WI38 (cell line): ENCODE results near the gene NT5C1A.
A peak's percentile ranks its signal among the peaks of the same experiment; 100 is the strongest.

Experiments used
- H3K4me3 ChIP-seq: 2 replicates; pipeline ENCODE4 v1.5.1; 2011; ENCODE audit warnings: low read depth, mild to moderate bottlenecking, control low read depth, low read length
- TF ChIP-seq, protein P1 (sequence below): IDR thresholded peaks from 2 replicates; pipeline ENCODE4 v1.5.1; 2012; ENCODE audit warnings: low read depth, mild to moderate bottlenecking, control low read depth, low read length

NT5C1A gene

DNA sequence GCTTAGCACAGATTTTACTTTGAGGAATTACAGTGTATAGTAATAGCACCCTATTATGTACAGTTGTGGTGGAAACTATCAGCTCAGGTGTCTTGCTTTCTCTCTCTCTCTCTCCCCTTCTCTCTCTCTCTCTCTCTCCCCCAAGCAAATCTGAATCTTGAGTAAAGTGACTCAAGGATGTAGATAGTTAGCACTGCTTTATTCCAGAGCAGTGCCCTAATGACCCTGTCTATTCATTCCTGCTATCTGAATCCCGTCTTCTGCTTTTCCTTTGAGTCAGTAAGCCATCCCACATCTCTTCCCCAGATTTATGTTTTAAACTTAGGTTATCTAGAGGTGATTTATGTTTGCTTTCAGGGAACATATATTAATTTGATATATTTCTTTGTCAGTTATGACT, 24.5 kb upstream of the NT5C1A start:
- no peak overlapping the region for H3K4me3 ChIP-seq
- TF ChIP-seq, protein P1, sequence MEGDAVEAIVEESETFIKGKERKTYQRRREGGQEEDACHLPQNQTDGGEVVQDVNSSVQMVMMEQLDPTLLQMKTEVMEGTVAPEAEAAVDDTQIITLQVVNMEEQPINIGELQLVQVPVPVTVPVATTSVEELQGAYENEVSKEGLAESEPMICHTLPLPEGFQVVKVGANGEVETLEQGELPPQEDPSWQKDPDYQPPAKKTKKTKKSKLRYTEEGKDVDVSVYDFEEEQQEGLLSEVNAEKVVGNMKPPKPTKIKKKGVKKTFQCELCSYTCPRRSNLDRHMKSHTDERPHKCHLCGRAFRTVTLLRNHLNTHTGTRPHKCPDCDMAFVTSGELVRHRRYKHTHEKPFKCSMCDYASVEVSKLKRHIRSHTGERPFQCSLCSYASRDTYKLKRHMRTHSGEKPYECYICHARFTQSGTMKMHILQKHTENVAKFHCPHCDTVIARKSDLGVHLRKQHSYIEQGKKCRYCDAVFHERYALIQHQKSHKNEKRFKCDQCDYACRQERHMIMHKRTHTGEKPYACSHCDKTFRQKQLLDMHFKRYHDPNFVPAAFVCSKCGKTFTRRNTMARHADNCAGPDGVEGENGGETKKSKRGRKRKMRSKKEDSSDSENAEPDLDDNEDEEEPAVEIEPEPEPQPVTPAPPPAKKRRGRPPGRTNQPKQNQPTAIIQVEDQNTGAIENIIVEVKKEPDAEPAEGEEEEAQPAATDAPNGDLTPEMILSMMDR, result no peak

GRCh38 chr1:39695016-39695415, 23.1 kb upstream of the NT5C1A start:
- no peak overlapping the region for H3K4me3 ChIP-seq
- TF ChIP-seq, protein P1, result no peak

DNA sequence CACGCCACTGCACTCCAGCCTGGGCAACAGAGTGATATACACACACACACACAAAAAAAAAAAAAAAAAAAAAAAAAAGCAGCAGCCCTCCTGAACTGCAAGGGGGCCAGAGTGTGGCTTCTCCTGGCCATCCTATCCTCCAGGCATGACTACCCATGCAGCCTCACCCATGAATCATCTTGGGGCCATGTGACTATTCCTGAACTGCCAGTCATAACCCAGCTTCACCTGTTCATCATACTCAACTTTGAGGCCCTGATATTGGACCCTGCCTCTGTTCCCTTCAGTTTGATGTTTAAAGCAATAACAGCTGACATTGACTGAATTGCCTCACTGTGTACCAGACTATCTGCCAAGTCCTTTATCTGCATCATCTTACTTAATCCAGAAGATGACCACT, 22.1 kb upstream of the NT5C1A start:
- H3K4me3 ChIP-seq, result no peak overlapping the region
- TF ChIP-seq, protein P1, result no peak

- no peak overlapping the region for H3K4me3 ChIP-seq
Observed at GRCh38 chr1:39692152-39693074, 20.5 kb upstream of the NT5C1A start.

GRCh38 chr1:39691383-39692151, 19.7 kb upstream of the NT5C1A start, which contains the start of gene HPCAL4:
Gene HPCAL4 (minus strand): TSS chr1:39691433. CDS start chr1:39684603, 6,830 bp downstream.
- H3K4me3 ChIP-seq, result 0 out of 2 replicates have a peak within 1 kb of the TSS, but pooled peaks have one; percentile 6
- TF ChIP-seq, protein P1, result no peak

More at GRCh38 chr1:39692152-39693074, 20.5 kb upstream of the NT5C1A start:
- TF ChIP-seq, protein P1, result no peak

GRCh38 chr1:39690794-39691382, 19.0 kb upstream of the NT5C1A start:
- TF ChIP-seq, protein P1, result no peak
- H3K4me3 ChIP-seq, result no peak overlapping the region

DNA sequence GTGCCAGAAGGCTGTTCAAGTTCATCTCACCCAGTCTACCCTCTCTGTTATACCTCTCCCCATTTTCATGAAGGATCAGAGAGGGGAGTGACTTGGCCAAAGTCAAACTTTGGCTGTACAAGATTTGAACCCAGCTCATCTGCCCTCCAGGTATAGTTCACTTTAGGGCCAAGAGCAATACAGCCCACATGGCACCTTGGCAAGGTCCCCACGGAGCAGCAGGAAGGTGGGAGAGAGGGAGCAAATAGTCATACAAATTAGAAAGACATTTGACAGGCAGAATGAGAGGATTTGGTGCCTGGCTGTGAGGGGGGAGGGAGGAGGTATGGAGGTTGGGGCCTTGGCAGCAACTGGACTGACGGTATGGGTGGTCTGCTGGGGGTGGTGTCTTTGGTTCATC, 18.3 kb upstream of the NT5C1A start:
- TF ChIP-seq, protein P1, result no peak
- no peak overlapping the region for H3K4me3 ChIP-seq
